ENCODE data around the gene SMPD1. TPM values are rescaled to one million over a fixed set of nuclear protein-coding genes. Genes with fewer than 3 reads are reported as not detected.

SMPD1 gene
- total RNA-seq, result 39.7 and 60.2 TPM in 2 replicates

GRCh38 chr11:6389905-6390717, at the start of gene SMPD1:
TSS of gene SMPD1 (plus strand) at chr11:6390474. CDS start at chr11:6390599, 125 bp downstream.

GRCh38 chr11:6419009-6419631, 28.8 kb downstream of the SMPD1 start, which contains the start of gene APBB1:
TSS of gene APBB1 (minus strand) at chr11:6419094. CDS start at chr11:6411347, 7,747 bp downstream.

GRCh38 chr11:6440906-6441358, 50.7 kb downstream of the SMPD1 start, which contains the start of gene HPX:
TSS of gene HPX (minus strand) at chr11:6440987. CDS start at chr11:6440963, 24 bp downstream.

Other genes with a start within 250 kb of the SMPD1 start
- gene OR52B2, start 220.1 kb upstream of the SMPD1 start, total RNA-seq, result under 0.01 TPM in 1 of 2 replicates, not detected in the other
- gene OR52W1, start 191.2 kb upstream of the SMPD1 start, total RNA-seq, result not detected in 2 replicates
- not detected in 2 replicates for gene C11orf42, start 184.9 kb upstream of the SMPD1 start, total RNA-seq
- gene FHIP1B, start 155.8 kb upstream of the SMPD1 start, total RNA-seq, result 22.0 and 25.4 TPM in 2 replicates
- gene CNGA4, start 151.4 kb upstream of the SMPD1 start, total RNA-seq, result 0.39 TPM in 1 of 2 replicates, not detected in the other
- not detected in 2 replicates for gene CCKBR, start 130.6 kb upstream of the SMPD1 start, total RNA-seq
- gene CAVIN3, start 70.0 kb upstream of the SMPD1 start, total RNA-seq, result 218 and 571 TPM in 2 replicates
- gene APBB1, start 28.6 kb downstream of the SMPD1 start, total RNA-seq, result 42.0 and 44.8 TPM in 2 replicates
- 0.87 and 2.4 TPM in 2 replicates for gene HPX, start 50.5 kb downstream of the SMPD1 start, total RNA-seq
- gene TRIM3, start 83.5 kb downstream of the SMPD1 start, total RNA-seq, result 13.6 and 23.2 TPM in 2 replicates
- gene ARFIP2, start 90.9 kb downstream of the SMPD1 start, total RNA-seq, result 69.5 and 102 TPM in 2 replicates
- gene TIMM10B, start 91.0 kb downstream of the SMPD1 start, total RNA-seq, result 26.3 and 30.3 TPM in 2 replicates
- 5.4 and 6.7 TPM in 2 replicates for gene DNHD1, start 106.8 kb downstream of the SMPD1 start, total RNA-seq
- gene RRP8, start 213.1 kb downstream of the SMPD1 start, total RNA-seq, result 7.5 and 10.4 TPM in 2 replicates
- gene ILK, start 213.3 kb downstream of the SMPD1 start, total RNA-seq, result 124 and 169 TPM in 2 replicates
- gene TAF10, start 221.7 kb downstream of the SMPD1 start, total RNA-seq, result 23.6 and 35.0 TPM in 2 replicates
- gene TPP1, start 228.9 kb downstream of the SMPD1 start, total RNA-seq, result 40.0 and 51.0 TPM in 2 replicates

All from placental epithelial cell (primary cell).